AML-193 (cell line): Measurements from ENCODE around the gene SERPINA5.

Experiments
- DNase-seq, 2 experiments: peaks; one replicate each; lab custom pipeline; 2025; lab: John Stamatoyannopoulos, UW

The SERPINA5 gene, protein sequence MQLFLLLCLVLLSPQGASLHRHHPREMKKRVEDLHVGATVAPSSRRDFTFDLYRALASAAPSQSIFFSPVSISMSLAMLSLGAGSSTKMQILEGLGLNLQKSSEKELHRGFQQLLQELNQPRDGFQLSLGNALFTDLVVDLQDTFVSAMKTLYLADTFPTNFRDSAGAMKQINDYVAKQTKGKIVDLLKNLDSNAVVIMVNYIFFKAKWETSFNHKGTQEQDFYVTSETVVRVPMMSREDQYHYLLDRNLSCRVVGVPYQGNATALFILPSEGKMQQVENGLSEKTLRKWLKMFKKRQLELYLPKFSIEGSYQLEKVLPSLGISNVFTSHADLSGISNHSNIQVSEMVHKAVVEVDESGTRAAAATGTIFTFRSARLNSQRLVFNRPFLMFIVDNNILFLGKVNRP

DNA sequence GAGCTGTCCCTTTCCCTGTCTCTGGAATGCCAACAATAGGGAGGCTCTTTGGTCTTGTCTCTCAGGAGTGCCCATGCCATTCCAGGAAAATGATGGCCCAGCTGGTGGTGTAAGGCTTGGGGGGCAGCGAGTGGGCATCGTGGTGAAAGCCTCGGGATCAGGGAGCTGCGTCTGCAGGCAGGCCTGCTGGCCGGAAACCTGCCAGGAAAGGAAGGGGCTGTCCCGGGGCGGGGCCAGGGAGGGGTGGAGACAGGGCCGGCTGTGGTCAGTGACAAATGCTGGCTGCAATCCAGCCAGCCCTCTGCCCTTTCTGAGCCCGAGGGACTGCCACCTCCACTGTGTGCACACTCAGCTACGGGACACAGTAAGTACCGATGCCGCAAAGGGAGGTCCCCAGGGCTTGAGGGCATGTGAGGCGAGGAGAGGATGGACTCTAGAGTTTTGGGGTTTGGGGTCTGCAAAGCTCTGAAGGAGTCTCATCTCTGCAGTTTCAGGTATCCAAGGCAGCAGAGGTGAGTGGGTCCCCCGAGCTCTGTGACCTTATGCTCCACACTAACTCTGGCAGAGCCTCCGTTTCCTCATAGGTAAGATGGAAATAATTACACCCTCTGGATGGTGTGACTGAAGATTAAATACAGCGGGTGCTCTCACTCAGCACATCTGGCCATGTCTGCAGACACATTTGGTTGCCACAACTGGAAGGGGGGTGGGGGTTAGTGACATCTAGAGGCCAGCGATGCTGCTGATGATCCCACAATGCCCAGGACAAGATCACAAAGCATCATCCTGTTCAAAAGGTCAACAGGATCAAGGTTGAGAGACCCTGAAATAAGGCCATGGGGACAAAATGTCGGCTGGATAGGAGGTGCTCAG, at the start of gene SERPINA5:
Gene SERPINA5, plus strand, starts transcription at position 300 of the 873 bp plus-strand sequence. CDS start 5,937 bp downstream, outside the sequence.
- no peak for DNase-seq

DNA sequence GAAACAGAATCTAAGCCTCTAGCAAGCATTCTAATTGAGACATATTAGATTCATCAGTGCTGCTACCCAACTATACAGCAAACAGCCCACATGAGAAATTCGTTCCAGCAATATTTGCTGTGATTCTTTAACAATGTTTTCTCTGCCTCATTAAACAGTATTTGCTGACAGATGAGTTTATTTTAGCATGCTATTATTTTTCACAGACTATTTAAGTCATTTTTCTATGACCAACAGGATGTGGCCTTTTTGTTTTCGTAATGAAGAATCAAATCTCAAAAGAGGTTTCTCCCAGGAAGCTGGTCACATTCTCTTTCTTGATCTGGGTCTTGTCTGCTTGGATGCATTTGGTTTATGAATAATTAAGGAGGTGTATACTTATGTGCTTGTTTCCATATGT, 48.8 kb upstream of the SERPINA5 start:
- DNase-seq: no peak

DNA sequence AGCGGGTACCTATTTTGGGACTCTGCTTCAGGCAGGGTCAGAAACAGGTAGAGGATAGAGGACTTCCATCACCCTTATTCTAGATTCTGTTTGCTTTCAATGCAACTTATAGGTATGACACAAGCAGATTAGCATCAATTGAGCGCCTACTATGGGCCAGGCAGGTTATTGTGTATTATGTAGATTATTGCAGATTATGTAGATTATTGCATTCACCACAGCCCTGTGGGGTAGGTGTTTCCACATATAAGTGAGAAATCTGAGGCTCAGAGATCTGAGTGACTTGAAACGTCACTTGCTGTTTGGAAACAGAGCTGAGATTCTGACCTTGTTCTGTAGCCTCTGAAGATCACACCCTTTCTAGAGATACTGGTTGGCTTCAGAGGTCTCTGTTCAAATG, 45.7 kb upstream of the SERPINA5 start:
- no peak for DNase-seq

DNA sequence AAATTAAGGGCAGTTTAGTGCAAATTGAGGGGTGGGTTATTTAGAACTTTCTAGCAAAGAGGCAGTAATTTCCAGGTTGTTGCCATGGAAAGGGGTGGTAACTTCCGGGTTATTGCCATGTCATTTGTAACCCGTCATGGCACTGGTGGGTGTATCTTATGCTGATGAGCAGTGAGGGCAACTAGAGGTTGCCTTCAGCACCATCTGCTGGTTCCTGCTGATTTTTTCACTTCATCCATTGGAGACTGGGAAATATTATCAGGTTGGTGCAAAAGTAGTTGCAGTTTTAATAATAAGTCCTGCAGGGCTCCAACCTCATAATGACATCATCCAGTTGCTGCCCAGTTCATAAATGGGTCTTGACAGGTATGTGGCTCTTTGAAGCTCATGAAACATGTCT, 44.4 kb upstream of the SERPINA5 start:
- no peak for DNase-seq

DNA sequence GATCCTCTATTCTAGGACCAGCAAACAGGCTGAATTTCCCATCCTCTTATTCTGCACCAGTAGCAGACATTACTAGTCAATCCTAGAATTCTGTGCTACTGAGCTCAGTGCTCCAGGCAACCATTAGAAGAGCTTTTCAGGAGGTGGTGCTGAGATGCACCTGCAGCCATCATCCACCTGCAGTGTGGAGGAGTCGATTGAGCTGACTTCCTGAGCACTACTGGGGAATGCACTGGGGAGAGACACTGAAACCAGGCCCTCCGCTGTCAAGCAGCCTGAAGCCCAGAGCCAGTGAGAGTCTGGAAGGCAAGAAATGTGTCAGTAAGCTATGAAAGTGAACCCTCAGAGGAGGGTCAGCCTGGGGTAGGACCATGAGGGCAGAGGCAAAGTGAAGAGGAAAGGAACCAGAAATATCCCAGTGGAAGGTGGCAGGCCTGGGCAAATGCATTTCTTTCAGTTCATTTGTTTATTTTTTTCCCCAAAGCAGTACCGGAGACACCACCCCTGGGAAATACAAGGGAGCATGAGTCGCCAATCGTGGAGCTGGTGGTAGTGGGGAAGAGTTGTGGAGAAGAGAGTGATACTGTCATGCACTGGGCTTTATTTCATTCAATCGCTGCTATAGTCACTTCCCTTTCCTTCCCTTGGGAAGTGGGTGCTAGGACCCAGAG, 43.0 kb upstream of the SERPINA5 start:
- DNase-seq: no peak

DNA sequence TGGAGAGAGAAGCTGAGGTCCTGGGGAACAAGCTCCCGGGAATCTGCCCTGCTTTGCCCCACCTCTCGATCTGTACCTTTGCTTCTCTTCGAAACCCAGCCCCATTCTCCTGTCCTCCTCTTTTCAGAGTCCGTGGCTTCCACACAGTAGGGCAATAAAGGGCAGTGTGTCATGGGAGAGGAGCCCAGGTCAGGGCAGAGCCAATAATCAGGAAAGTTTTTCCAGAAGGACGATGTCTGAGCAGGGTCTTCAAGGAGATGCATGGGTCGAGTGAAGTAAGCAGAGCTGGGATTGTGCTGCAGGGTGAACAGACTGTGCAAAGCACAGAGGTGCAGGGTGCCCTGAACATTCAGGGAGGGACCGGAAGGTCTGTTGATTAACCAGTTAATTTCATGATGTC, 42.0 kb upstream of the SERPINA5 start:
- no peak for DNase-seq

DNA sequence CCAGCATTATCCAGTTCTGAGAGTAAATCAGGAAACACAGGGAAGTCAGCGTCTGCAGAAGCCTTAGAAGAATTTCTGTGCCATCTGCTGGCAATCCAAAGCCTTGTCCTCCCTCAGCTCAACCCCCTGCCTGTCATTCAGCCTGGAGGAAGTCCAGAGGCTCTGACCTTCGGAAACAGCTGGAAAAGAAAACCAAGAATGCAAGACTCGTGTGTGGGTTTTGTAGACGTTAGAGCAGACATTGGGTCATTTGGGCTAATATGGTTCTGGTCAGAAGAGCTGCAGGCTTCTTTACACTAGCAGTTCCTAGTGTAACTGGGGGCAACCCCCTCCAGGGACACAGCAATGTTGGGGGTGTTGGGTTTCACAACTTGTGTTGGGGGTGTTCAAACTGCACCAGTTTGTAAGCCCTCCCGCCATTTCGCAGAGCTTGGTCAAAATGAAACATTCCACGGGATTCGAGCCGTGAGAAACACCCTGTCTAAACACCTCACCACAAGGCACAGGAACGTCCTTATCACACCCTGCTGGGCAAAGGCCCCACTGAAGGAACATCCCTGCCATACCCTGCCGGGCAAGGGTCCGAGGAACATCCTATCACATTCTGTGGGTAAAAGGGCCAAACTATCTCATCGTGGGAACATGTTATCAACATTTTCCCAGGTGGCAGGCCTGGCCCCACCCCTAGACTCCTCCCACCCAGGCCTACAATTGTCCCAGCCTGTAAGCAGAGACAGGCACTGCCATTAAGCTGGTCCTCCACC, 41.0 kb upstream of the SERPINA5 start:
- no peak for DNase-seq

DNA sequence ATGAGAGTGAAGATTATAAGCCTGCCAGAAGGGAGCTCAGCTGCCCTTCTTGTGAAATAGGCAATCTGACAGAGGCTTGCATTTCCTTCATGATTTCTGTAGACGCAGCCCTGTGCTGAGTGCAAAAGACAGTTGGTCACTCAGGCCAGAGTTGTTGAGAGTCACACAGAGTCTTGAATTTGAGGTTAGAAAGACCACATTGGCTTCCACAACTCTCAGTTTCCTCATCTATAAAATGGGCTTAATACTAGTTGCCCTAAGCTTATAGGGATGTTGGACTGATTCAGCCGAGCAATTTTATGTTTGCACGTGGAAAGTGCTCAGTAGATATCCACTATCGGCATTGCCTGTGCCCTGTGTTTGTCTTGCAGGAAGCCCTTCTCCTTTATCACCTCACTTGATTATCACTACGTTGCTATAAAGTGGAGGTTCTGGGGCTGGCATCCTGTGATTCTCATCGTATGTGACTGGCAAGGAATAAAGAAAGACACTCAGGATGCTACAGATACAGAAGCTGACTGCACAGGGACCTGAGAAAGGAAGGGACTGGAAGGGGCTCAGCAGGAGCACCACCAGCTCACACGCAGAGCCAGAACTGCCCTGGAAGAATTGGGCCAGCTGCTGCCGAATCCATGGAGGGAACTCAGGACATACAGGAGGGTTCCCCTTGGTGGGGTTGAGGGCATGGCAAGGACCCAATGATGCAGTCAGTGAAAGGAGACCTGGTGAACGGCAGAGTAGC, 39.8 kb upstream of the SERPINA5 start:
- no peak for DNase-seq

DNA sequence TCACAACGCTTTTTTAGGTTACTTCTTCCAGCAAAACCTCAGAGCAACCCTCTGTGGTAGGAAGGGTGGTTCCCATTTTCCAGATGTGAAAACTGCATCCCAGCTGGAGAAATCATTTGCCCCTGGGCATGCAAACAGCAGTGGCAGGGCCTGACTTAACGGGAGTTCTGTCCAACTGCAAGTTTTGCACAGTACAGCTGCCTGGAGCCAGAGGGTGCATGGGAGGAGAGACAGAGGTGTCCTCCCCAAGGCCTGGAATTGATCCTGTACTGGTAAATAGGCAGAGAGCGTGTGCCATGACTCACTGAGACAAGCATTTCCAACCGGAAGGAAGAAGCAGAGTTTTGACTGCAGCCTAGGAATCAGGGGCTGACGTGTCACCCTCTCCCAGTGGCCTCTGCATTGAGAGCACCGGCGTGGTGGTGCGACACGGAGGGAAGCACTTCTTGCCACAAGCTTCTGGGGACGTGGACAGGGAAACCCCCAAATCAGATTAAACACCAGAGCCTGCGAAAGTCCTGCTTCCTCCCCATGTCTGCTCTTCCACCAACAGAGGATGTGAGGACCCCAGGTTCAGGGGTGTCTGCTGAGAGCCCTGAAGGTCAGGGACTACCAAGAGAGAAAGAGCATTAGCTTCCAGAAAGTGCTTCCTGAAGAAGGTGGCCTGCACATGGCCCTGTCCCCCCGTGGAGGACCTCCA, 39.0 kb upstream of the SERPINA5 start:
- DNase-seq: no peak

DNA sequence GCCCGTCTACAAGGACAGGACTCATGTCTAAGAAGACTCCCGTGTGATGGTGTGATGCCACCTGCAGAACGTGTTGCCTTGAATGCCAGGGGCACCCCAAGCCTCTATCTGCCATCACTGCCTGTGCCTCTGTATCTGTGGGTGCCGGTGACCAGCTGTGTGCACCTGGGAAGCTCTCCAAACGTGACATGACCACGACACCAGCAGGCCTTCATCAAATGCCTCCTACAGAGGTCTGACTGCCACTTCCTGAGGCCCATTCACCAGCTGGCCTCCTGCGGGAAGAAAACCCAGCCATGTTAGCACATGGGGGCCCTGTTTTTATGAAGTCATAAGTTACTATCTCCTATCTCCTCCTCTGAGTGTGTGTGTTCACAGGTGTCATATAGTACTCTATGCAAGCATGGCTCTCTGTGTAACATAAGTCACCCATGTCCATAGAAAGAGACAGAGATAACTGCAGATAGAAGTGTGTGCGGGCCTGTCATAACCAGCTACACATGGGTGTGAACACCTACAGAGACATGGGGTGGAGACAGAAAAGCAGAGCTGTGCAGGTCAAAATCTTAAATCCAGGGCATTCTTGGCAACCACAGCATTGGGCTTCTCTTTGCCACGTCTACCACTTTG, 38.3 kb upstream of the SERPINA5 start:
- no peak for DNase-seq

DNA sequence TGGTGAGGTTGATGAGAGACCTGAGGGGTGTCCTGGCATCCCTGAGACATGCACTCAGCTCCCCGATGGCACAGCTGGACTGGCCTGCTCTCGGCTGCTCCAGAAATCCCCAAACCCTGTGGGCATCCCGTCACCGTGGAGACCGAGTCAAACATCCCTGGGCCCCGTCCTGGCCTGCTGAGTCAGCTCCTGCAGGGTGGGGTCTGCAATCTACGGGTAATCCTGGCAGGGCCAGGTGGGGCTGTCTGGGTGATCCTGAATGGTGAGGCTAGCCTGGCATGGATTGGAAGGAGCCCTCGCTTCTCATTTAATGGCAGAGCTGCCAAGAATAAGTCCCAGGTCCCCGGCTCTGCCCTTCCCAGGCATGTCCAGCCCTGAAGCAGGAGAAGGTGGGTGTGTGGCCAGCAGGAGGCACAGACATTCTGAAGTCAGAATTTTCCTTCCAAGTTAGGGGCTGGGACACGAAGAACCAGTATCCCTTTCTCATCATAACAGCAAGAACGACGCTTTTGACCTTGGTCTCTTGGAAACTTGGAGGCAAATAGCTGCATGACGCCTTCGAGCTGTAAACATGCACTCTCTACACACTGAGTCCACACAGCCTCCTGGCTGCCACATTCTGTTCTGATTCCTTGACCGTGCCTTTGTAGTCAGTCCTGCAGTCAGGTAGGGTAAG, 37.6 kb upstream of the SERPINA5 start:
- no peak for DNase-seq

DNA sequence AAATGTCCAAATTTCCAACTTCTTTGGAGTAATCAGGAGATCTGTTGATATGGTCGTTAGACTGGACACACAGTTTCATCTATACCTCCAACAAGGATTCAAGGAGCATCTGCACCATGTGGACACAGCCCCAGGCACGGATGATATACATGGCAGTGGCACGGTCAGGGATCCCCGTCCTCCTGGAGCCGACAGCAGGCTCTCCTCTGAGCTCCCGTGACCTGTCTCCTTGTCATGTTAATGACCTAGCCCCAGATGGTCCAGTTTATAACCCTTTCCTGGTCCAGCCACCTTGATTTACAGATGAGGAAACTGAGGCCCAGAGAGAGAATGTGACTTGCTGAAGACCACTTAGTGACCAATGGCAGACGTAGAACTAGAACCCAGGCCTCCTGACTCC, 36.5 kb upstream of the SERPINA5 start:
- no peak for DNase-seq

DNA sequence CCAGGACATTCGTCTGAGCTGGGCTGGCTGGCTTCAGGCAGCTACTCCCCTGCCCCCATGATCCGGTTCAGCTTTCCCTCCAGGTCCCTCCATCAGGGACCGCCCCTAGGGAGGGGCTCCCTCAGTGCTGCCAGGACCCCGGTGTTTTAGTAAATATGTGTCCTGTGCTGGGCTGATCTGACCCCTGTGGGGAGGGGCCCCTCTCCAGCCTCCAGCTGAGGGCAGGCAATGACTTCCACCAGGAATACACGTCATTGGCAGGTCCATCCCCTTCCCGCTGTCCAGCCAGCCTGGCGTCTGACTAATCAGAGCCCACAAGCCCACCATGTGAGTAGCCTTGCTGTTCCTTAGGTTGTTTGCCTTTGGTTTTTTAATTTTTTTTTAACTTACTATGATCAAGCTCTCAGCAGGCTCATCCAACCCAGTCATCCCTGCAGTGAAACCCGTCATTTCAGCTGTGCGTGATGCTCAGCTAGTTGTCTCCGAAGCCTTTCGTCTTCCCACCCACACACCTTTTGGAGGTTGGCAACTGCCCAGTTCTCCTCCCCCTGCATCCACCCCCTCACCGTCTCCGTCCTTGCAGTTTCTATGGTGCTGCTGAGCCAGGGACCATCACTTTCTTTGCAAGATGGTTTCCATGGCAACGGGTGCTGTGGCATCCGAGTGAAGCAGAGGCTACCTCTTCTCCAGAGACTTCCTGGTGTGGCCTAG, 35.9 kb upstream of the SERPINA5 start:
- DNase-seq: no peak

DNA sequence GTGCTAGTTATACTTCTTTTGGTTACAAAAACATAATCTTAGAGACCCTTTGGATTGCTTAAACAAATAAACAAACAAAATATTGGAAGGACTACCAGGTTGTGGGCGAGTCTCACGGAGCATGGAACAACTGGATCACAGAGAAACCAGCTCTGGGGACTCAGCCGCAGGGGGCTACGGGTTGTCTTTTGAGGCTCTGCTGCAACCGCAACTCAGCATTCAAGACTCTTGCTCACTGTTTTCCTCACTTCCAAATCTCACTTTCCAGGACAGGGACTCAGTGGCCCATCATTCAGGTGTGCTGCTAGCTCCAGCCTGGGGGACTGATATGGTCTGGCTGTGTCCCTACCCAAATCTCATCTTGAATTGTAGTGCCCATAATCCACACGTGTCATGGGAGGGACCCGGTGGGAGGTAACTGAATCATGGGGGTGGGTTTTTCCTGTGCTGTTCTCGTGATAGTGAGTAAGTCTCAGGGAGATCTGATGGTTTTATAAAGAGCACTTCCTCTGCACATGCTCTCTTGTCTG, 34.0 kb upstream of the SERPINA5 start:
- no peak for DNase-seq

DNA sequence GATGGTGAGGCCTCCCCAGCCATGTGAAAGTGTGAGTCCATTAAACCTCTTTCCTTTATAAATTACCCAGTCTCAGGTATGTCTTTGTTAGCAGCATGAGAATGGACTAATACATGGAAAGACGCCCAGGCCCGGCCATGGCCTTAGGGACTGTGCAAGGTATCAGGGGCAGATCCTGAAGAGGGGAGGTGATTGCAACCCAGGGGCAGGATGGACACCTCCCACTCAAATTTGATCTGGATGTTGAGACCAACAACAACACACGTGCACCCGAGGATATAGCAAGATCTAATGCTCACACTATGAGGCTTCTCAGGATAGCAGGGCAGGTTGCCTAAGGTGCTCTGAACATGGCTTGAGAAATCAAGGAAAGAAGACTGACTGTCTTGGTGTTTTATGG, 33.5 kb upstream of the SERPINA5 start:
- DNase-seq: no peak

DNA sequence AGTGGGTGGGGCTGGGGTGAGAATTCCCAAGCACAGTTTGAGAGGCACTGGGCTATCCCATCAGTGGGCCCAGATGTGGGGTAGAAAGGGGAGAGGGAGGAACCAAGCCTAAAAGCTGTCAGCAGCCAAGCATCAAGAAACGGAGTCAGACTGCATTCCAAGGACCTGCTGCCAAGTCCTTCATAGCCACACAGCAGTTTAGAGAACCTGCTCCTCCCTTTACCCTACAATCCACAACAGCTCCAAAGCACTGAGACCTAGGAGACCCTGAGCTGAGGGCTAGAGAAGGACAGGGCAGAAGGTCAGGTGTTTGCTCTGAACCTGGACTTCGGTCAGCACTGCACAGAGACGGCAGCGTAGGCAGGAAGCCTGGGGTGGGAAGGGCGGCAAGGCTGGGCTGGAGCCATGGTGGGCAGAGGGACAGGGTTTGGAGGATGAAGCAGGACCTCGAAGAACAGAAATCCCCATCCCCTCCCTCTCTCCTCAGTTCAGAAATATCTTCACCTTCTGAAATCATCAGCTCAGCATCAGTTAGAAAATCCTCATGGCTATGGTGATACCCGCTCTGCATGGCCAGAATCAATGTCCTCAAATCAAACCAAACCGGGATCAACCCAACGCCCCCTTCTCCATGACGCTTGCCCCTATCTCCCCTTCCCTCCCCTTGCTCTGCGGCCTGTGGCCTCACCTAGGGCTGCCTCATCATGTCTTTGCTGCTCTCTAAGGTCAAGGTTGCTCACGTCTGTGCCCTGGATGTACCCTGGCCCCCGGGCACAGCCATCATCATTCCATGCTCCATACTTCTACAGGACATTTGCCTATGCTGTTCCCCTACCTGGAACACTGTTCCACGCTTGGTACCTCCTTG, 32.9 kb upstream of the SERPINA5 start:
- DNase-seq: no peak
